MM.1S (cell line): ENCODE measurements around the gene SPOCK1.

ENCODE experiments used
- DNase-seq: peaks from one replicate; pipeline ENCODE4 v3.0.0-alpha.2; 2015
- H2AFZ ChIP-seq: fragments of 300-600 bp; sonication (generic); 2 replicates; pipeline ENCODE4 v1.6.0; 2016; ENCODE audit warnings: antibody characterized with exemption, low read length
- H3F3A ChIP-seq: fragments of 300-600 bp; sonication (generic); 2 replicates; pipeline ENCODE4 v1.6.1; 2016; ENCODE audit warnings: mild to moderate bottlenecking, antibody characterized with exemption, low read length, moderate library complexity, mixed read lengths; ENCODE audit not compliant: insufficient read depth
- H3K27ac ChIP-seq: fragments of 300-600 bp; sonication (generic); 2 replicates; pipeline ENCODE4 v1.5.1; 2016; ENCODE audit warnings: mild to moderate bottlenecking, low read length
- H3K27me3 ChIP-seq: fragments of 300-600 bp; sonication (generic); replicated peaks from 2 replicates; pipeline ENCODE4 v1.6.0; 2016; ENCODE audit warnings: low read length; ENCODE audit not compliant: insufficient read depth
- H3K36me3 ChIP-seq: fragments of 300-600 bp; sonication (generic); replicated peaks from 2 replicates; pipeline ENCODE4 v1.6.1; 2016; ENCODE audit warnings: mild to moderate bottlenecking, low read length, mixed read lengths; ENCODE audit not compliant: insufficient read depth
- H3K4me1 ChIP-seq: fragments of 300-600 bp; sonication (generic); 2 replicates; pipeline ENCODE4 v1.6.1; 2016; ENCODE audit warnings: low read length, mixed read lengths
- H3K4me2 ChIP-seq: fragments of 300-600 bp; sonication (generic); 2 replicates; pipeline ENCODE4 v1.6.0; 2016; ENCODE audit warnings: low read depth, low read length
- H3K4me3 ChIP-seq: fragments of 300-600 bp; sonication (generic); 2 replicates; pipeline ENCODE4 v1.5.1; 2016; ENCODE audit warnings: low read length, mixed read lengths
- H3K79me2 ChIP-seq: fragments of 300-600 bp; sonication (generic); 2 replicates; pipeline ENCODE4 v1.6.1; 2016; ENCODE audit warnings: mixed run types, low read length, mixed read lengths
- H3K9ac ChIP-seq: fragments of 300-600 bp; sonication (generic); 2 replicates; pipeline ENCODE4 v1.6.1; 2016; ENCODE audit warnings: low read length, mixed read lengths
- H3K9me2 ChIP-seq: fragments of 300-600 bp; sonication (generic); replicated peaks from 2 replicates; pipeline ENCODE4 v1.6.1; 2016; ENCODE audit warnings: mild to moderate bottlenecking, low read length, mixed read lengths; ENCODE audit not compliant: insufficient read depth
- H3K9me3 ChIP-seq: fragments of 300-600 bp; sonication (generic); replicated peaks from 2 replicates; pipeline ENCODE4 v1.6.1; 2016; ENCODE audit warnings: mild to moderate bottlenecking, low read length, mixed read lengths; ENCODE audit not compliant: insufficient read depth
- H4K20me1 ChIP-seq: fragments of 300-600 bp; sonication (generic); 2 replicates; pipeline ENCODE4 v1.6.1; 2016; ENCODE audit warnings: mild to moderate bottlenecking, low read length, moderate library complexity, mixed read lengths; ENCODE audit not compliant: insufficient read depth
- EZH2 ChIP-seq: fragments of 300-600 bp; sonication (generic); optimal IDR thresholded peaks from 2 replicates; pipeline ENCODE3; 2017; ENCODE audit warnings: low read depth, mild to moderate bottlenecking, antibody characterized with exemption, low read length, mixed read lengths
- EZH2phosphoT487 ChIP-seq: fragments of 300-600 bp; sonication (generic); IDR thresholded peaks from 2 replicates; pipeline ENCODE4 v1.6.1; 2018; ENCODE audit warnings: antibody characterized with exemption, low read length
- TF ChIP-seq, protein P1 (sequence below): fragments of 300-600 bp; sonication (generic); IDR thresholded peaks from 2 replicates; pipeline ENCODE4 v1.5.1; 2016; ENCODE audit warnings: antibody characterized with exemption, low read length, mixed read lengths

SPOCK1 gene

DNA sequence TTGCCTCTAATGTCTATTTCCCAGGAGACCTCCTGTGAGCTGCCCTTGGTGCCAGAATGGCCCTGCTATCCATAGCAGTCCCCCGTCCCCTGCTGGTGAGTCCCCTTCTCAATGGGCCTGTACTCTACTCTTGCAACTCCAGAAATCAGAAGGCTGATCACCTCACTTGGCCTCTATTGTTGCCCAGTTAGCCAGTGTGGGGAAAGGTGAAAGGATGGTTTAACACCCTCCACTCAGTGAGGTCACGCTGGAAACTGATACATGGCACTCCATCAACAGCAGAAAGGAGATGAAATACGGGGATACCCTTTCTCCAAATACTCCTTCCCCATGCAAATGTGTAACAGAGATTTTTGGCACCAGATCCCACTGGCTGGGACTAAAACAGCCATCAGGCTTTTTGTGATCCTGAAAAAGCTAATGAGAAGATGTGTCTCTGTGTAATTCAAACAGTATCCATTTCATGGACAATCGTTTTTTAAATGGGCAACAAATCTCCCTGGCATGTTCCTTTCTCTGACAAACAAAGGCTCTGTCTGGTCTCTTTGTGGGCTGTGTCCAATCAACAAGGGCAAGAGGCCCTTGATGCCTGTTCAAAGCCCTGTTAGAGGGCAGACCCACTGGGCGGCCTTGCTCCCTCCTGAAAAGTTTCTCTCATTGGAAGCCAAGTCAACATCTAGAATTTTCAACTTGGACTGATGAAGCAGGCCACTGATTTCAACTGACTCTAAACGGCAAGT, 343.7 kb downstream of the SPOCK1 start:
- no peaks in the 10 kb centered on the region for H3K9me3 ChIP-seq
- H2AFZ ChIP-seq: no peak overlapping the region
- DNase-seq: no peak
- no peaks in the 10 kb centered on the region for H3K27me3 ChIP-seq
- no peak overlapping the region for H3K4me3 ChIP-seq
- no peak overlapping the region for H3K4me2 ChIP-seq
- H3K4me1 ChIP-seq: no peaks in the 10 kb centered on the region
- no peak overlapping the region for H3K9ac ChIP-seq
- no peak for TF ChIP-seq EZH2
- TF ChIP-seq, protein P1, sequence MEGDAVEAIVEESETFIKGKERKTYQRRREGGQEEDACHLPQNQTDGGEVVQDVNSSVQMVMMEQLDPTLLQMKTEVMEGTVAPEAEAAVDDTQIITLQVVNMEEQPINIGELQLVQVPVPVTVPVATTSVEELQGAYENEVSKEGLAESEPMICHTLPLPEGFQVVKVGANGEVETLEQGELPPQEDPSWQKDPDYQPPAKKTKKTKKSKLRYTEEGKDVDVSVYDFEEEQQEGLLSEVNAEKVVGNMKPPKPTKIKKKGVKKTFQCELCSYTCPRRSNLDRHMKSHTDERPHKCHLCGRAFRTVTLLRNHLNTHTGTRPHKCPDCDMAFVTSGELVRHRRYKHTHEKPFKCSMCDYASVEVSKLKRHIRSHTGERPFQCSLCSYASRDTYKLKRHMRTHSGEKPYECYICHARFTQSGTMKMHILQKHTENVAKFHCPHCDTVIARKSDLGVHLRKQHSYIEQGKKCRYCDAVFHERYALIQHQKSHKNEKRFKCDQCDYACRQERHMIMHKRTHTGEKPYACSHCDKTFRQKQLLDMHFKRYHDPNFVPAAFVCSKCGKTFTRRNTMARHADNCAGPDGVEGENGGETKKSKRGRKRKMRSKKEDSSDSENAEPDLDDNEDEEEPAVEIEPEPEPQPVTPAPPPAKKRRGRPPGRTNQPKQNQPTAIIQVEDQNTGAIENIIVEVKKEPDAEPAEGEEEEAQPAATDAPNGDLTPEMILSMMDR: no peak
- TF ChIP-seq EZH2phosphoT487: no peak
- H3K79me2 ChIP-seq: no peaks in the 10 kb centered on the region
- H3K27ac ChIP-seq: no peak overlapping the region
- no peaks in the 10 kb centered on the region for H3K36me3 ChIP-seq
- no peaks in the 10 kb centered on the region for H3F3A ChIP-seq
- no peaks in the 10 kb centered on the region for H4K20me1 ChIP-seq
- no peaks in the 10 kb centered on the region for H3K9me2 ChIP-seq

DNA sequence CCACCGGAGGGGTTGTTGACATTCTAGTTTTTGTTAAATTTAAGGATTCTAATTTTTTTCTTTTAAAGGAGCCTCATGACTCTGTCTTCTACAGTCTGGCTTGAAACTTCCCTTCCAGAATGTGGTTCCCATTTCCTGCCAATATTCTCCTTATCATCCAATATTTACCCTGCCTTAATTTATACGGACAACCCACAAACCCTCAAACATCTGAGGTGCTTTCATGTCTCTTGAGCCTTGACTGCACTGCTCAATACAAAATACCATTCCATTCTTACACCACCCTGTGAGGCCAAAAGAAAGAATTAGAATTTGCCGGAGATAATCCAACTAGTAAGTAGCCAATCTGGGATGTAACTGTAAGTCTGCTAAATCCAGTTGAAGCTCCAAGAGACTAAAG, 346.5 kb downstream of the SPOCK1 start:
- H3K9me2 ChIP-seq: no peaks in the 10 kb centered on the region
- no peaks in the 10 kb centered on the region for H3K36me3 ChIP-seq
- H3K79me2 ChIP-seq: no peaks in the 10 kb centered on the region
- H3F3A ChIP-seq: no peaks in the 10 kb centered on the region
- H3K27ac ChIP-seq: no peak overlapping the region
- H3K27me3 ChIP-seq: no peaks in the 10 kb centered on the region
- no peak for TF ChIP-seq EZH2phosphoT487
- TF ChIP-seq EZH2: no peak
- TF ChIP-seq, protein P1: no peak
- H3K4me1 ChIP-seq: no peaks in the 10 kb centered on the region
- no peaks in the 10 kb centered on the region for H4K20me1 ChIP-seq
- H3K9me3 ChIP-seq: no peaks in the 10 kb centered on the region
- H2AFZ ChIP-seq: no peak overlapping the region
- no peak overlapping the region for H3K9ac ChIP-seq
- no peak for DNase-seq
- H3K4me2 ChIP-seq: no peak overlapping the region
- H3K4me3 ChIP-seq: no peak overlapping the region

DNA sequence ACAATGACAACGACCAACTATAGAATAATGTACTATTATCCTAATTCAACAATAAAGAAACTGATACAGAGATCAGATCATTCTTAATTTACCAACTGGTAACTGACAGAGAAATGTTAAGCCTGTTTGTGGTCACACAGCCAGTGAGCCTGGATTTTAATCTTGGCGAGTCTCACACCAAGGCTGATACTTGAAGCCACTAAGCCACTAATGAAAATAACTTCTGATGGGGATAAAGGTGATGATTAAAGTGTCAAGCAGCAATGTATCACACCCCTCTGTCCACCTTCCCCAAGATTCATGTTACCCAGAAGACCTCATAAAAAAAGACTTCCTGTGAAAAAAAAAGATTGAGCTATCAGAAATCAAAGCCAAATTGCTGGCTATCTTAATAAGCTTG, 350.5 kb downstream of the SPOCK1 start:
- no peak overlapping the region for H2AFZ ChIP-seq
- H3K36me3 ChIP-seq: no peaks in the 10 kb centered on the region
- no peaks in the 10 kb centered on the region for H3F3A ChIP-seq
- no peaks in the 10 kb centered on the region for H3K79me2 ChIP-seq
- DNase-seq: no peak
- H3K4me1 ChIP-seq: no peaks in the 10 kb centered on the region
- no peaks in the 10 kb centered on the region for H4K20me1 ChIP-seq
- TF ChIP-seq EZH2phosphoT487: no peak
- TF ChIP-seq EZH2: no peak
- TF ChIP-seq, protein P1: no peak
- no peak overlapping the region for H3K27ac ChIP-seq
- no peaks in the 10 kb centered on the region for H3K9me3 ChIP-seq
- H3K4me3 ChIP-seq: no peak overlapping the region
- no peaks in the 10 kb centered on the region for H3K27me3 ChIP-seq
- no peak overlapping the region for H3K4me2 ChIP-seq
- no peaks in the 10 kb centered on the region for H3K9me2 ChIP-seq
- H3K9ac ChIP-seq: no peak overlapping the region
